Endodermal cell (in vitro differentiated cells): Measurements from ENCODE around the gene AKT3. TPM values are rescaled to one million over a fixed set of nuclear protein-coding genes. Genes with fewer than 3 reads are reported as not detected.

Experiments
- DNase-seq: peaks from one replicate; pipeline ENCODE4 v3.0.0-alpha.2; 2017
- H3K27ac ChIP-seq: 2 replicates; pipeline ENCODE4 v1.5.1; 2013; ENCODE audit warnings: mild to moderate bottlenecking, low read depth, low read length, moderate library complexity
- H3K27me3 ChIP-seq: 2 replicates; pipeline ENCODE4 v1.6.1; 2013; ENCODE audit warnings: mild to moderate bottlenecking, low read length, moderate library complexity; ENCODE audit not compliant: insufficient read depth, control insufficient read depth, poor library complexity, severe bottlenecking
- H3K36me3 ChIP-seq: 2 replicates; pipeline ENCODE4 v1.7.0; 2013; ENCODE audit warnings: mild to moderate bottlenecking, low read length, moderate library complexity; ENCODE audit not compliant: control insufficient read depth, insufficient read depth
- H3K4me1 ChIP-seq: one replicate; pipeline ENCODE4 v1.7.0; 2013; ENCODE audit warnings: low read length; ENCODE audit not compliant: control insufficient read depth, insufficient read depth
- H3K4me3 ChIP-seq: 2 replicates; pipeline ENCODE4 v1.5.1; 2013; ENCODE audit warnings: mild to moderate bottlenecking, low read length, moderate library complexity
- H3K9ac ChIP-seq: 2 replicates; pipeline ENCODE4 v1.6.1; 2013; ENCODE audit warnings: mild to moderate bottlenecking, low read length, moderate library complexity; ENCODE audit not compliant: poor library complexity, severe bottlenecking; ENCODE audit errors: extremely low read depth
- H3K9me3 ChIP-seq: 2 replicates; pipeline ENCODE4 v1.6.1; 2013; ENCODE audit warnings: mild to moderate bottlenecking, low read length, moderate library complexity; ENCODE audit not compliant: control insufficient read depth
- H3K27ac Mint-ChIP-seq: 2 replicates; pipeline ENCODE4 v1.8.0; 2020; ENCODE audit warnings: mixed read lengths
- H3K27me3 Mint-ChIP-seq: 2 replicates; pipeline ENCODE4 v1.8.0; 2021; ENCODE audit warnings: mild to moderate bottlenecking, mixed read lengths; ENCODE audit not compliant: insufficient read depth
- H3K36me3 Mint-ChIP-seq: 2 replicates; pipeline ENCODE4 v1.8.0; 2020; ENCODE audit warnings: low read depth, mixed read lengths
- H3K4me1 Mint-ChIP-seq: 2 replicates; pipeline ENCODE4 v1.8.0; 2020; ENCODE audit warnings: mixed read lengths
- H3K4me3 Mint-ChIP-seq: 2 replicates; pipeline ENCODE4 v1.8.0; 2020; ENCODE audit warnings: mild to moderate bottlenecking, moderate library complexity, mixed read lengths
- H3K9me3 Mint-ChIP-seq: 2 replicates; pipeline ENCODE4 v1.8.0; 2020; ENCODE audit warnings: mild to moderate bottlenecking, mixed read lengths
- WGBS, 2 experiments: methylation state at CpG; one replicate each; pipeline versions ENCODE4 v1.1.5 to v1.1.7; 2013; ENCODE audit warnings: missing lambda C conversion rate in 2 of 2, mixed read lengths in 1 of 2; ENCODE audit not compliant: insufficient coverage in 1 of 2, insufficient read length in 1 of 2; 5-methylcytosine and 5-hydroxymethylcytosine counted together
- total RNA-seq, 2 donors: library from RNA; stranded (reverse); fragmentation: NEBNext Ultra II Directional in 1 of 2; extraction: Animal tissue kit (Norgen Biotek cat#: 25700) in 1 of 2; gene quantifications; 2 replicates in 1 of 2; 3 replicates in 1 of 2; pipeline ENCODE4 v1.2.1, GENCODE V29; 2021
- TF ChIP-seq, protein P1 (sequence below): fragments of 200-600 bp; sonication (generic); conservative IDR thresholded peaks from 2 replicates; pipeline ENCODE4 v1.5.0; 2021; ENCODE audit warnings: antibody characterized with exemption, mild to moderate bottlenecking

Gene AKT3
- total RNA-seq, 2 donors from 2014 or later: 38.2 to 49.1 TPM

DNA sequence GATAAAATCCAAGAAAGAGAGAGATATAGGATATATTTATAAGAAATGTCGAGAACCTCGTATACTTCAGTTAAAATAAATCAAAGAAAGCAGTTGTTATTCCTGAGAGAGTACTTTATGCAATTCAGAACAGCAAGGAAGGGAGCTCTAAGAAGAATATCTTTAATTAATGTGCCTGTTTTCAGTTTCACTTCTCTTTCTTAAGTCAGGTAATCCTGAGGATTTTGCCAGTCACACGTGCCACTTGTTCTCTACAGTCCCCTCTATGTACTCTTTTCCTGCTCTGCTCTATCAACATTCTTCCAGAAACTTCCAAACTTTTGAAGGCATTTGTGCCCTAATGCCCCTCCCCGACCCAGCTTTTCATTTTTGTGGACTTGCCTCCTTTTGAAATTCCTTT lies 211.9 kb downstream of the AKT3 start:
- H3K4me1 Mint-ChIP-seq: no peaks in the 10 kb centered on the region
- Histone ChIP-seq H3K27me3 (no peaks in the 10 kb centered on the region), H3K36me3 (peaks cover 3% of the 10 kb centered on the region), H3K27ac (no peak overlapping the region), H3K4me3 (no peak overlapping the region), H3K4me1 (no peaks in the 10 kb centered on the region), H3K9me3 (peaks cover 9% of the 10 kb centered on the region), H3K9ac (no peak overlapping the region)
- no peak for DNase-seq
- no peaks in the 10 kb centered on the region for H3K27me3 Mint-ChIP-seq
- TF ChIP-seq, protein P1, sequence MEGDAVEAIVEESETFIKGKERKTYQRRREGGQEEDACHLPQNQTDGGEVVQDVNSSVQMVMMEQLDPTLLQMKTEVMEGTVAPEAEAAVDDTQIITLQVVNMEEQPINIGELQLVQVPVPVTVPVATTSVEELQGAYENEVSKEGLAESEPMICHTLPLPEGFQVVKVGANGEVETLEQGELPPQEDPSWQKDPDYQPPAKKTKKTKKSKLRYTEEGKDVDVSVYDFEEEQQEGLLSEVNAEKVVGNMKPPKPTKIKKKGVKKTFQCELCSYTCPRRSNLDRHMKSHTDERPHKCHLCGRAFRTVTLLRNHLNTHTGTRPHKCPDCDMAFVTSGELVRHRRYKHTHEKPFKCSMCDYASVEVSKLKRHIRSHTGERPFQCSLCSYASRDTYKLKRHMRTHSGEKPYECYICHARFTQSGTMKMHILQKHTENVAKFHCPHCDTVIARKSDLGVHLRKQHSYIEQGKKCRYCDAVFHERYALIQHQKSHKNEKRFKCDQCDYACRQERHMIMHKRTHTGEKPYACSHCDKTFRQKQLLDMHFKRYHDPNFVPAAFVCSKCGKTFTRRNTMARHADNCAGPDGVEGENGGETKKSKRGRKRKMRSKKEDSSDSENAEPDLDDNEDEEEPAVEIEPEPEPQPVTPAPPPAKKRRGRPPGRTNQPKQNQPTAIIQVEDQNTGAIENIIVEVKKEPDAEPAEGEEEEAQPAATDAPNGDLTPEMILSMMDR: no peak
- WGBS, 2 experiments: 92 to 97% methylated on average over 3 to 4 of the region's 4 CpGs
- peaks cover 23% of the 10 kb centered on the region for H3K36me3 Mint-ChIP-seq
- no peak overlapping the region for H3K4me3 Mint-ChIP-seq
- H3K27ac Mint-ChIP-seq: no peak overlapping the region
- H3K9me3 Mint-ChIP-seq: peaks cover 7% of the 10 kb centered on the region

DNA sequence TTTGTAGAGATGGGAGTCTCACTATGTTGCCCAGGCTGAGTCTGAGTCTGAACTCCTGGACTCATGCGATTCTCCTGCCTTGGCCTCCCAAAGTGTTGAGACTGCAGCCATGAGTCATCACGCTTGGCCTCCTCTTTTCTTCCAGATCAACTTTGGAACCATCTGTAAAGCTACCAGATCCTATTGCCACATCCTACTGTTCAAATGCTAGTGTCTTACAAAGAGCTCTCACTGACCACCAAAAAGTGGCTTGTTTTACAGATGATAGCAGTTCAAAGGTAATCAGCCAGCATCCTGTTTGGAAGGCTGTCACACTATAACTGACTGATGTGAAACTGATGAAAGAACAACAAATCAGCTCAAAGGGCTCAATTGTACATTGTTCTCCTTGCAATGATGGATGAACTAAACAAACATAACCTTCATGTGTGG lies 221.6 kb downstream of the AKT3 start:
- Mint-ChIP-seq H3K27me3 (no peaks in the 10 kb centered on the region), H3K4me1 (no peaks in the 10 kb centered on the region), H3K4me3 (no peak overlapping the region), H3K9me3 (peaks cover 14% of the 10 kb centered on the region), H3K27ac (no peak overlapping the region), H3K36me3 (peaks cover 26% of the 10 kb centered on the region)
- Histone ChIP-seq H3K36me3 (peaks cover 13% of the 10 kb centered on the region), H3K27me3 (no peaks in the 10 kb centered on the region), H3K4me1 (no peaks in the 10 kb centered on the region), H3K4me3 (no peak overlapping the region), H3K27ac (no peak overlapping the region), H3K9ac (no peak overlapping the region), H3K9me3 (peaks cover 14% of the 10 kb centered on the region)
- TF ChIP-seq, protein P1: no peak
- DNase-seq: no peak
- WGBS, 2 experiments: 99 to 100% methylated on average over 2 of the region's 2 CpGs

DNA sequence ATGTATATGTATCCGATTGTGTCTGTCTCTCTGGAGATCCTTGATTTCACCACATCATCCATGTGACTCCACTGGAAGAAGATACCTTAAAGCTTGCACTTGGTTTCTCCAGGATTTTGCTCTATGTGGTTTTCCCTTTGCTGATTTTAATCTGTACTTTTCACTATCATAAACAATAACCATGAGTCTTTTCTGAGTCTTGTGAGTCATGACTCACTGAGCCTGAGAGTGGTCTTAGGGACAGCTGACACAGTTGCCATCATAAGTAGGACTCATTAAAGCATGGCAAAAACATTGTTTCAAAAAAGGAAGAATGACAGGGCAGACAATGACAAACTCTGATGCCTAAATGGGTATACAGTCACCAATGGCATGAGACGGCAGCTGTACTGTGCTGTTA lies 226.2 kb downstream of the AKT3 start:
- Histone ChIP-seq H3K36me3 (peaks cover 15% of the 10 kb centered on the region), H3K27ac (no peak overlapping the region), H3K9ac (no peak overlapping the region), H3K27me3 (no peaks in the 10 kb centered on the region), H3K4me1 (no peaks in the 10 kb centered on the region), H3K4me3 (peak overlapping the region; percentile 47), H3K9me3 (peaks cover 27% of the 10 kb centered on the region)
- Mint-ChIP-seq H3K9me3 (peaks cover 28% of the 10 kb centered on the region), H3K27ac (no peak overlapping the region), H3K4me1 (no peaks in the 10 kb centered on the region), H3K4me3 (no peak overlapping the region), H3K27me3 (no peaks in the 10 kb centered on the region), H3K36me3 (peaks cover 44% of the 10 kb centered on the region)
- DNase-seq: no peak
- TF ChIP-seq, protein P1: no peak
- 91 to 100% methylated on average over 2 of the region's 2 CpGs for WGBS, 2 experiments
